GM18498 (cell line): ENCODE data around the gene RGS19.

ENCODE experiments used
- ATAC-seq: cut with Tn5 transposase; IDR thresholded peaks from one replicate; pipeline ENCODE4 v1.9.1; 2021; ENCODE audit warnings: mild to moderate bottlenecking, moderate library complexity; ENCODE audit not compliant: unreplicated experiment

The RGS19 gene

DNA sequence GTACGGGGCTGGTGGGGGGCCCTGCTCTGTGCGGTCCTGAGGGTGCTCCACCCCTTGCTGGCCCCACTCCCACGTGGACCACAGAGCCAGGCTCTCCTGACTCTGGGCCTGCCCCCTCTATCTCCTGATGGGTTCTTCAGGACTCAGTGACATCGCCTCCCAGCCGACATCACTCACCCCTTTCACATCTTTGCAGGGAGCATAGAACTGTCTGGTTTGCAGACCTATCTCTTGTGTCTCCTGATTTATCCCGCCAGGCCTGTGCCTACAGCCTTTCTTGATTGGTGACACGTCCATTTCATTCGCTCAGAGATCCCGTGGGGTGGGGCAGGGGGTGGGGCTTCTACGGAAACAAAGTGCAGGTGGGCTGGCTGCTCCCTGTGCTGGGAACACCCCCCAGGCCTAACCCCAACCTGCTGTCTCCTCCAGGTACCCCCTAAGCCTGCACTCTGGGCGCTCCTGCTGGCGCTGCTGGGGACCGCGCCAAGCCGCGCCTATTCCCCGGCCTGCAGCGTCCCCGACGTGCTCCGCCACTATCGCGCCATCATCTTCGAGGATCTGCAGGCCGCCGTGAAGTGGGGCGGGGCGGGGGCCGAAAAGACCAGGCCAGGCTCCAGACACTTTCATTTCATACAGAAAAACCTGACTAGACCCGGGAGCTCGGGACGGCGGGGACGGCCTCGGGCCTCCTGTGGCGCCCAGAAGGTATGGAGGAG is 41.7 kb downstream of the RGS19 start:
- no peak for ATAC-seq

DNA sequence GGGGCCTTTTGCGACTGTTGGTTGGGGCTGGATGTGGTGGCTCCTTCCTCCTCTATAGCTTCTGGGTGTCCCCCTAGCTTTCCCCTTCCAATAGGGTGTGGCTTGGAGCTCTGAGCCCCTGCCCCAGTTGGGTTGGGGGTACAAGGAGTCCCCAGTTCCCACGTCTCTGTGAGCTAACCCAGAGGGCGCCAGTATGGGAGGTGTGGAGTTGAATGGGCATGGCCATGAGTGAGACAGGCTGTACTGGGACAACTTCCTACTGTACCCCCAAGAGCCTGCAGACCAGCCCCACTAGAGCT is 42.2 kb downstream of the RGS19 start:
- no peak for ATAC-seq

DNA sequence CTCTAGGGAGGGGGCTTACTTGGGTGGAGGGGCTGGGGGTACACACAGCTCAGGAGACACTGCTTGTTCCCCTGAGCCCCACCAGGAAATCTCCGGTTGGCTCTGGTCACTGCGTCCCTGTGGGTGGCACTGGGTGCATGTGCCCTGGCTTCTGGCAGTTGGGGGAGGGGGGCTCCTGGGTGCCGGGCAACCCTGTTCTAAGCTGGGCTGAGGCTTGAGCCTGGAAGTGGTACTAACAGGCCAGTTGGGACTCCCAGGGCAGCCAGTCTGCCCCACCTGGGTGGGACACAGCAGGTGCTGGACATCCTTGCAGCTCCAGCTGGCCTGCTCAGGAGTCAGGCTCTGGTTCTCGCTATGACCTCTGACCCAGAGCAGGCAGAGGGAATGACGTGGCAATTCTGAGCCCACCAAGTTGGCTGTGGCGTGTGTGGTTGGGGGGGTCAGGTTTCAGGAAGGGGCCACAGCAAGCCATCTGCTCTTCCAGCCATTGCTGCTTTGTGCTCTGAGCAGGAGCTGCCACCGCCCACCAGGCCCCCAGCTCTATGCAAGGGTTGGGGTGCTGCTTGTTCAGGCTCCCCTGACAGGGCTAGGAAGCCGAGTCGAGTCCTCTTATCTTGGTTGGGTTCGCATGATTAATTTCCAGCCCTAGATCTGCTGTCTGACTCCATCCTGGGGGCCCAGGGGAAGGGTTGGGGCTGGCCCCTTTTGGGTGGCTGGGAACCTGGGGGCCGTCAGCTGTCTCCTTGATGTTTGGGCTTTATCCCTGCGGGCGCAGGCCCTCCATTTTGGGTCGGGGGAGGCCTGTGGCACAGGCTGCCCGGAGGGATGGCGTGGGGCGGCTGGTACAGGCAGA is 42.7 kb downstream of the RGS19 start:
- no peak for ATAC-seq

DNA sequence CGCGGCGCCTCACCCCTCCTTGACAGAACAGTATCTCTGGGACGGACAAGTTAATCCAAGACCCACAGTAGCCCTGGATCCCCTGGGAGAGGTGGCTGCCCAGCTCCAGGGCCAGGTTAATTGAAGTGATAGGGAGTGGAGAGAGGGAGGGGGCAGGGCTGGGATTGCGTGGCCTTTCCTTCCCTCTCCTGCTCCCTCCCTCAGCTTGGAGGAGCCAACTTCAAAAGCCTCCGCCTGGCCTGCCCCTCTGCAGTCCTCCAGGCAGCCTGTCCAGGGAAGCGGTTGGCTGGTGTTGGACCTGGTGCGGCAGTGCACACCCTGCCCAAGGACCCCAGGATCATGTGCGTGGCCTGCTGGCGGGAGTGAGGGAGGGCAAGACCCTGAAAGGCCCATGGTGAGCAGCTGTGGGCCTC is 43.4 kb downstream of the RGS19 start, which contains the start of gene C20orf204:
TSS of gene C20orf204 (plus strand) at position 250 of the 413 bp plus-strand sequence. CDS start at position 392, 142 bp downstream.
- no peak for ATAC-seq

DNA sequence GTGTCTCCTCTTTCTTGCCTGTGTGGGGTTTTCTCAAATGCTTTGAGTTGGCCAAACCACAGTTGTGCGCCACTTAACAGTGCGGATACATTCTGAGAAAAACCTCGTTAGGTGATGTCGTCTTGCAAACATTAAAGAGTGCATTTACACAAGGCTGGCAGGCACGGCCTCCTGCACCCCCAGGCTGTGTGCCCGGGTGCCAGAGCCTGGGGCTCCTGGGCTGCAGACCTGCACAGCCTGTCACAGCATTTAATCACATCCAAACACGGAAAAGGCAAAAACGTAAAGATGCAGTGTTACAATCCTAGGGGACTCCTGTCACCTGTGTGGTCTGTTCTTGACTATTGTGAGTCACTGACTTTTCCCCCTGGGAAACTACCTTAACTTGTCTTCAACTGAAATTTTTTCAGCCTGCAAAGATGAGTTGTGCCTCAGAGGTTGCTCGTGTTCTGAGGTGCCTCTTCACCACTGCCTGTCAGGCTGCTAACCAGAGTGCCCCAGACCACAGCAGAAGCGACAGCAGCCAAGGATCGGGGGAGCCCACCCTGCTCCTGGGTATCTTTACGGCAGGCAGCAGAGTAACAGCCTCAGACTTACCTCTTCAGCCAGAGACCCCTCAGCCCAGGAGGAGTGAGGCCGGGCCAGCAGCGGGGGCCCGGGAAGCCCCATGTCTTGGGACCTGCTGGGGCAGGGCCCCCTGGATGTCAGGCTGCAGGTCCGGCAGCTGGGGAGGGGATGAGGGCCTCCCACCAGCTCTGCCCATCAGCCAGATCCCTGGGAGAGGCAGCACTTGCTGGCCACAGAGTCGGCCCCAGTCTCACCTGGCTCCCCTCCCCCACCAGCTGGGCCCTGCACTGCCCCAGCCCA is 44.0 kb downstream of the RGS19 start:
- ATAC-seq = no peak

DNA sequence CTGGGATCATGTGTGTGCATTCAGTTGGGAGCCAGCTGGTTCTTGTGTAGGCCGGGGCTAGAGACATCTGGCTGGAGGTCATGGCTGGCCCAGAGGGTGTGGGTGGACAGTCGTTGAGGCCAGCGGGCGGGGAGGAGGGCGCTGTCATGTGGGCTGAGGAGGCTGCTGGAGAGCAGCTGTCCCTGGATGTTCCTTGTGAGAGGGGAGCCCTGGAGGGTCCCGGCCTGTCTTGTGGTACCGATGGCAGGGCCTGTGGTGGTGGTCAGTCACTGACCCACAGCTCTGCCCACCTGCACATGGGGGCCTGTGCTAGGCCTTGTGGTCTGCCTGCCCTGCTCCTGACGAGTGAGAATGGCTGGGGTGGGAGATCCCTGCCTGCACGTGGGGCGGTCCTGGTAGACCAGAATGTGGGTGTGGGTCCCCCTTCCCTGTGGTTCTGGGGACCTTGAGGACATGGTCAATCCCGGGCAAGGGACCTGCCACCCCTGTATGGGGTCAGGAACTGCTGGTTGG is 45.3 kb downstream of the RGS19 start:
- no peak for ATAC-seq

DNA sequence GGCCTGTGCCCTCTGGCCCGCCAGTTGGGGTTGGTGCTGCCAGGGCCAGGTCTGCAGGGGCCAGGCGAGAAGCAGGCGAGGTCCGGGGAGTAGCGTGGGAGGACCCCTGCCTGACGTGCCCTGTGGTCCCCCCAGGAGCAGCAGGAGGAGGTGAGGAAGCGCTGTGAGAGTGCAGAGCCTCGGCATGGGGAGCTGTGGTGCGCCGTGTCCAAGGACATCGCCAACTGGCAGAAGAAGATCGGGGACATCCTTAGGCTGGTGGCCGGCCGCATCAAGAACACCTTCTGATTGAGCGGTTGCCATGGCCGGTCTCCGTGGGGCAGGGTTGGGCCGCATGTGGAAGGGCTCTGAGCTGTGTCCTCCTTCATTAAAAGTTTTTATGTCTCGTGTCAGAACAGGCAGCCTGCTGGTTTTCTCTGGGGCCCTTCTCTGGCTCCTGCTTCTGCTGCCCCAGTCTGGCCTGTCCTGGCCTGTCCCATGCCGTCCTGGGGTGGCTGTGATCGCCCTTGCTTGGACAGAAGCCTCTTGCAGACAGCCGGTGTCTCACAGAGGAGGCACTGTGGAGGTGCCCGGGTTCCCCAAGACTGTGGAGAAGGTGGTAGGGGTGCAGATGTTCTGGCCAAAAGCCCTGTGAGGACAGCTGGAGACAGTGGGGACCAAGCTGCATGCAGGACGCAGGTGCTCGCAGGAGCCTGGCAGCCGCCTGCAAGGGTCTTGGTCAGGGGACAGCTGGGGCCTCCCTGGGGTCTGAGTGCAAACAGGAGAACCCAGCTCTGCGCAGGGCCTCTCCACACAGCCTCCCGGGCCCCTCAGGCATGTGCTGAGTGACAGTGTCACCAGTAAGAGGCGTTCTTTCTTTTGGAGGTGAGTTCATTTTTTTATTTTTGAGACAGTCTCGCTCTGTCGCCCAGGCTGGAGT is 46.4 kb downstream of the RGS19 start:
- no peak for ATAC-seq

DNA sequence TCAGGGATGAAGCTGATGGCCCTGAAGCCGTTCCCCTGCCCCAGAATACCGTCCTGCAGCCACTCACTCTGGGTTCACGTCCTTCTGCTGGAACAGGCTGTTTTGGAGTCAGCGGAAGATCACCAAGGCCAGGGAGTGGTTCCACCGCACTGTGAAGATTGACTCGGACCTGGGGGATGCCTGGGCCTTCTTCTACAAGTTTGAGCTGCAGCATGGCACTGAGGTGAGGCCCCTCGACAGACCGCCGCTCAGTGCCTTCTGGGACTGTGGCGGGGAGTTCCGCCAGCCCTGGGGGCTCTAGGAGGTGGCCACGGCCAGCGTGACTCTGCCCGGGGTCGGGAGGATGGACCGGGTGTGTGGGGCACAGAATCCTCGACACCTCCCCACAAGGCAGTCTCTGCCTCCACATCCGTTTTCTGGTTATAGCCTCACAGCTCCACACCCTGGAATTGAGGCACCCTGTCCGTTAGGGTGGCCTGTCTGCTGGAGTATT is 47.5 kb downstream of the RGS19 start:
- ATAC-seq = no peak

DNA sequence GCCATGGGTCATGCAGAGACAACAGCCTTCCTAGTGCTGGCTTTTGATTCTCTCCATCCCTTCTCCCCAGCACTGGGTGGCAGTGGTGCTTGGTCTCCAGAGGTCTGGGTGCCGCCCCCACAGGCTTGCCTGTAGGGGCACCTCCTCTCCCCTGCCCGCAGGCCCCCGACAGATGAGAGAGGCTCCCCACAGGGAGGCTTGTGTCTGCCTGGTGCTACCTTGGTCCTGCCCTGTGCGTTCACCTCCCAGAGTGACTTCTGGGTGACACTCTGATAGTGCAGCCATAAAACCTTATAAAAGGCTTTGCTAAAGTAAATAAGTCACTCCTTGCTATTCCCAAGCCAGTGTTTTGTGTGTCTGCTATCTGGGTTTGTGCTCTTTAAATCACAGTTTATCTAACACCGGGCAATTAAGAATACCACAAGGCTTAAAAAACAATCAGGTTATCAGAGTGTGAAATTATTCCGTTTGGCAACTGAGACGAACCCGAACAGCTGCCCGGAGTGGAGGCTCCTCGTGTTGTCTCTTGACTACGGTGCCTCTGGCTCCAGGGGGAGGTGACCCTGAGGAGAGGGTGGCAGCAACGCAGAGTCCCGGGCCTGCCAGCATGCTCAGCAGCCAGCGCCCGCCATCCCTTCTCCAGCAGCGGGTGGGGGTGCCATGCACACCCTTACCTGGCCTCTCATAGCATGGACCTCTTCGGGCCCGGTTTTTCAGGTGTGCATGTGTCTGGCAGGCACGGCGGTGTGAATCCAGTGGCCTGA is 48.8 kb downstream of the RGS19 start:
- no peak for ATAC-seq

DNA sequence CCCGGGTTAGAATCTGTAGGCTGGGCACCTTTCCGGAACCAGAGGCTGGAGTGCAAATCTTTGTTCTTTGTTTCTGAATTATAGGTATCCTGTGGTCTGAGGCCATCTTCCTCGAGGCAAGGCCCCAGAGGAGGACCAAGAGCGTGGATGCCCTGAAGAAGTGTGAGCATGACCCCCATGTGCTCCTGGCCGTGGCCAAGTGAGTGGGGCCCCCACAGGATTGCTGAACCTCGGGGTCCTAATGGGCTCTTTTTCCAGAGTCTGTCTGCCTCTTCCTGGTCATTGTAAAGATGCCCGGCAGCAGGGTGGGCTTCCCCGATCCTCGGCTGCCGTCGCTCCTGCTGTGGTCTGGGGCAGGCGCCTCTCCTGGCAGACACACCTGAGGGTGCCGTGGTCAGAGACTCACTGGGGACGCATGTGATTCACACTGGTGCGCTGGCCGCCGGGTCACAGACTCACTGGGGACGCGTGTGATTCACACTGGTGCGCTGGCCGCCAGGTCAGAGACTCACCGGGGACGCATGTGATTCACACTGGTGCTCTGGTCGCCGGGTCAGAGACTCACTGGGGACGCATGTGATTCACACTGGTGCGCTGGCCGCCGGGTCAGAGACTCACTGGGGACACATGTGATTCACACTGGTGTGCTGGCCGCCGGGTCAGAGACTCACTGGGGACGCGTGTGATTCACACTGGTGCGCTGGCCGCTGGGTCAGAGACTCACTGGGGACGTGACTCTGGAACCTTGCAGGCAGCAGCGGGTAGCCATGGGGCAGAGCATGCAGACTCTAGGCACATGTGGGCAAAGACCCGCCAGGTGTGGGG is 49.8 kb downstream of the RGS19 start:
- ATAC-seq = no peak

DNA sequence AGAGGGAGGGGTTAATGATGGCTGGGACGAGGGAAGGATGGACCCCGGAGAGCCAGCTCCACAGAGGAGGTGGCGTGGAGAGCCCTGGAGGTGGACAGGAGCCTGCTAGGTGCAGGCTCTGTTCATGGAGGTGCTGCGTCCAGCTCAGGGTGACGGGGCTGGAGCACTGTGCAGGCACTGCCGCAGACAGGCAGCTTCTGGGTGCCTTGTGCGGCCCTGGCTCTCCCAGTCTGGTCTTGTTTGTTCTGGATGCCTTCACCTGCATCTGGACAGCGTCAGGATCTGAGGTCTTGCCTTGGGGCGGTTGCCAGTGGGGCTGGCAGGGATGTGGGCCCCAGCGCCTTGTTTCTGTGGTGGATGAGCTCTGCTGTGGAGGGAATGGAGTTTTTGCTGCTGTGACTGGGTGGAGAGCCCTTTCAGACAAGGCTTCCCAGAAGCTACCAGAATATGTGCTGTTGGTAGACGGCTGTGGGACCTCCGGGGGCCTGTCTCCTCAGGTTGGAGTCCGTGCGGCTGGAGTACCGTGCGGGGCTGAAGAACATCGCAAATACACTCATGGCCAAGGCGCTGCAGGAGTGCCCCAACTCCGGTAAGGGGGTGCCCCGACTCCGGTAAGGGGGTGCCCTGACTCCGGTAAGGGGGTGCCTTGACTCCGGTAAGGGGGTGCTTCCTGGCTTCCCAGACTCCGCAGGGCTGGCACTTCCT is 51.2 kb downstream of the RGS19 start:
- ATAC-seq = no peak

DNA sequence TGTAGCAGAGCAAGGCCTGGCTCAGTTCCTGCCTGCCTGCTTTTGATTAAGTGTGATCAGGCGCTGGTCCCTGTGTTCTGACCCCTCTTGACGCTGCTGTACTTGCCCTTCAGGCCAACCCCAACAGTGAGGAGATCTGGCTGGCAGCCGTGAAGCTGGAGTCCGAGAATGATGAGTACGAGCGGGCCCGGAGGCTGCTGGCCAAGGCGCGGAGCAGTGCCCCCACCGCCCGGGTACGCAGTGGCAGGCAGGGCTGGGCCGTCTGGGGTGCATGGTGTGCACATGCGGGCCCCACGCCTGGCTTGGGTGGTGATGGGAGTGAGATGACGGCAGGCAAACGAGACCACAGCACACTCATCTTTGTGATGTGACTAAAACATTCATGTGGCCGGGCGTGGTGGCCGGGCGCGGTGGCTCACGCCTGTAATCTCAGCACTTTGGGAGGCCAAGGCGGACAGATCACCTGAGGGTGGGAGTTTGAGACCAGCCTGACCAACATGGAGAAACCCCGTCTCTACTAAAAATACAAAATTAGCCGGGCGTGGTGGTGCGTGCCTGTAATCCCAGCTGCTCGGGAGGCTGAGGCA is 53.4 kb downstream of the RGS19 start:
- ATAC-seq = no peak

DNA sequence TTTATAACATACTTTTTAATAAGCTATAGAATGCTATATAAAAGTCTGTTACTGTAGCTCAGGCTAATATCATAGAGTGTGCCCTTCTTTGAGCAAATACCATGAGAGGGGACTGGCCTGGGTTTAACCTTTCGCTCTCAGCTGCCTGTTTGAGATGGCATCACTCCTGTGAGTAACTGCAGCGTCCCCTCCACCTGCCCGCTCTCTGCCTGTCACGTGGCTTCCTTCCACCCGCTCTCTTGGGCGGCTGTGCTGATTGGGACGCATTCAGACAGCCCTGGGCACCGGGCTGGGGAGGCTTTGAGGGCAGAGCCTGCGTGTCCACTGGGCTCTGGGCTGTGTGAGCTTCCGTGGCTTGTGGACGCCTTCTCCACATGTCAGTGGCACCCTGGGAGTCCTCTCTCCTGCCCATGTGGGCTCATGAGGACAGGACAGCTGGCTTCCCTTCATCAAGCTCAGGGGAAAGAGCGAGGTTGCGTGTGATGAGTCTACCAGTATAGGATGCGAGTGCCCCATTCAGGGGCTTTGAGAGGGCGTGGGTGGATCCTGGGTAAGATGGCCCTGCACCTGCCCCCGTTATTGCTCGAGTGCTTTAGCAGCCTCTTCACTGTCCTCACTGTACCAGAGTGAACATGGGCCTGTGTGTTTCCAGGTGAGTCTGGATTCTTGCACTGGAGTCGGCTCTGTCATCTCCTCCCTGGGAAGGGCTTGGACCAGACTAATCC is 54.1 kb downstream of the RGS19 start:
- no peak for ATAC-seq

DNA sequence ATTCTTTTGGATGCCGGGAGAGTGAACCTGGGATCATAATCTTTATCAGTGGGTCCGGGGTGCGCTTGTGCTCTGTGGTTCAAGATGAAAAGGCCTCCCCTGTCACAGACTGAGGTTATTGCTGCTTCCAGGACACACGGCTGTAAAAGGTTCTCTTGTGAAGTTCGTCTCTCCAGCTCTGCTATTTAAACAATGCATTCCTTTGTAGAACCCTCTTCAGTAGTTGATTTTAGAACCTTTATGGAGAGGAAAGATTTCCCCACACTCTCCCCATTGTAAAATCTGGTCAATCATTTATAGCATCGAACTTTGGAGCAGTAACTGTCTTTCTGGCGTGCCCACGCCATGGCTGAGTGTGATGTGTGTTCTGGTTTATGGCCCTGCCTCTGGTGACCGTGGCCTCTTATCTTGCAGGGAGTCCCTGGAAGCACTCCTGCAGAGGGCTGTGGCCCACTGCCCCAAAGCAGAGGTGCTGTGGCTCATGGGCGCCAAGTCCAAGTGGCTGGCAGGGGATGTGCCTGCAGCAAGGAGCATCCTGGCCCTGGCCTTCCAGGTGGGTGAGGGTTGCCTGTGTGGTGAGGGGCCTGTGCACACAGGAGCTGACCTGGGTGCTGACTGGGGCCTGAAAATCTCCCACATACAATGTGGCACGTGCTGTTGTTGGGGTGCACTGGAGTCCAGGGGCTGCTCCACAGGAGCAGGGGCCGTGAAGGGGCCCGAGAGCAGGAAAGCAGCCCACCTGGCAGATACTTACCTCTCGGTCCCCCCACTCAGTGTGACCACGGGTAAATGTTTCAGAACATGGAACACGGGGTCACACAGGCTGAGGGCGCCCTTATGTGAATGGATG is 55.0 kb downstream of the RGS19 start:
- no peak for ATAC-seq

DNA sequence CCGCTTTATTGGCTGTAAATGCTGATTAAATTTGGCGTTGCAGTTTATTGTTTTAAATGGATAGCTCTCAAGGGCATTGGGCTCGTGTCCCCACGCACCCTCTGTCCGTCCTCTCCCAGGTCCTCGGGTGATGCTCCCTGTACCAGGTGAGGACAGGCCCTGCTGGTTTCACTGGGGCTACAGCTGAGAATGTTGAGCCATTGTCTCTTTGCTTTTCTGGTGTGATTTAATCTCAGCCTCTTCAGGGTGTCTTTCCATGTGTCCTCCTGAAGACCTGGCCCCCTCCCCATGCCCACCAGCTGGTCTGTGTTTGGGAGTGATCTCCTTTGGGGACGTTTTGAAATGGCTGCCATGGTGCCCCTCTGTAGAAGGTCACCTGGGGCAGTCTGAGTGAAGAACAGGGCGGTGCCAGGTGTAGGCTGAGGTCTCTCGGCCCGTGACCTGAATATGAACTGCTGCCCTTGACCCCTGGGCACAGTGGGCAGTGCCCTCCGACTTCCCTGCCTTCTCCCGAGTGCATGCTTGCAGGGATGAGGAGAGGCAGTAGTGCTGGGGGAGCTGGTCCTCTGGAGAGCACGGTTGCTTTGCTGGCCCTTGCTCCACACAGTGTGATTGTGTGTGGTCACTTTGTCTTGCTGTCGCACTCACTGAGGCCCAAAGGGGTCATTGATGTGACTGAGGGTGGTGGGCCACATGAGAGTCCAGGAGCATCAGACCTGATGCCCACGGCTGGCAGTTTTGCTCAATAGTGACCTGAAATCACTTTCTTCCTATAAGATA is 55.8 kb downstream of the RGS19 start:
- ATAC-seq = no peak
